HEK293T (cell line): ENCODE results near the gene BCAR3.

Experiments
- ARNT ChIP-seq: fragments of 450-650 bp; IDR thresholded peaks from 2 replicates; pipeline ENCODE4 v1.6.1; 2017; ENCODE audit warnings: mild to moderate bottlenecking
- BHLHE40 ChIP-seq: fragments of 450-650 bp; IDR thresholded peaks from 2 replicates; pipeline ENCODE4 v1.6.1; 2016; ENCODE audit warnings: mild to moderate bottlenecking, moderate library complexity, borderline replicate concordance
- FOXA1 ChIP-seq: fragments of 450-650 bp; IDR thresholded peaks from 2 replicates; pipeline ENCODE4 v1.6.1; 2016; ENCODE audit warnings: mild to moderate bottlenecking
- FOXK2 ChIP-seq: fragments of 450-650 bp; IDR thresholded peaks from 2 replicates; pipeline ENCODE4 v1.6.1; 2016; ENCODE audit warnings: mild to moderate bottlenecking
- FOXM1 ChIP-seq: fragments of 450-650 bp; IDR thresholded peaks from 2 replicates; pipeline ENCODE4 v1.6.1; 2017; ENCODE audit warnings: mild to moderate bottlenecking, borderline replicate concordance
- L3MBTL2 ChIP-seq: fragments of 450-650 bp; conservative IDR thresholded peaks from 2 replicates; pipeline ENCODE4 v1.6.1; 2016; ENCODE audit warnings: mild to moderate bottlenecking
- LEF1 ChIP-seq: fragments of 450-650 bp; IDR thresholded peaks from 2 replicates; pipeline ENCODE4 v1.6.1; 2017; ENCODE audit warnings: mild to moderate bottlenecking, borderline replicate concordance
- SP1 ChIP-seq: fragments of 450-650 bp; IDR thresholded peaks from 2 replicates; pipeline ENCODE4 v1.6.1; 2017
- SUZ12 ChIP-seq: fragments of 450-650 bp; IDR thresholded peaks from 2 replicates; pipeline ENCODE4 v1.6.1; 2016; ENCODE audit warnings: mild to moderate bottlenecking
- TF ChIP-seq, protein P1 (sequence below): fragments of 450-650 bp; IDR thresholded peaks from 2 replicates; pipeline ENCODE4 v1.6.1; 2016

DNA sequence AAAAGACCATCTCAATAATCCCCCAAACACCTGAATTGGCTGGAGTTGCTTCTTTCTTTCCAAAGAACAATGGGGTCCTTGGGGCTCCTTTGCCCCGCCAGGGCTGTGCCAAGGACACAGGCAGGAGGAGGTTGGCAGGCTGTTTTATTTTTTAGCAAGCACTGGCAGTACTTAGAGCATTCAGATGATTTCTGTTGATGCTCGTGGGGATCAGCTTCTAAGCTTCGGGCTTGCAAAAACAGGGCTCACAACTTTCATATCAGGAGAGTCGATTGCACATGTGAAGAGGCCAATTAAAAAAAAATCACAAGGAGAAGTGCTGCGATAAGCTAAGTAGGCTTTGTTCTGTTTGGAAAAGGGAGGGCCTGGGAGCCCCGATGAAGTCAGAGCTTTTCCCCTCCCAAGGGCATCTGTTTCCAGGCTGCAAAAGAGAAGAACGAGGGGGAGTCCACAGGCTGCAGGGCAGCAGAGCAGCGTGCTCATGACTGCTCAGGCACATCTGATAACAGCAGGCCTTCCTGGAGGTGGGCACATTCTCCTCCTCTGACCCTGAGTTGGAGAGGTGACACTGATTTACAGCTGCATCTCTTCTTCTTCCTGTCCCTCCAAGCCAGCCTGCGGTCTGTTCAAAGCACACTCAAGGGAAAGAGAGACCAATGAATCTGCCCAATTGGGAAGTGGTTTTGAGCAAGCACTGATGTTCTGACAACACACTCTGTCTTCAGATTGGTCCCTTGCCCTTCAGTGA lies 27.3 kb upstream of the BCAR3 start:
- no peak for TF ChIP-seq ARNT
- no peak for TF ChIP-seq SP1
- TF ChIP-seq SUZ12: no peak
- no peak for TF ChIP-seq FOXM1
- TF ChIP-seq LEF1: no peak
- no peak for TF ChIP-seq FOXK2
- TF ChIP-seq, protein P1, sequence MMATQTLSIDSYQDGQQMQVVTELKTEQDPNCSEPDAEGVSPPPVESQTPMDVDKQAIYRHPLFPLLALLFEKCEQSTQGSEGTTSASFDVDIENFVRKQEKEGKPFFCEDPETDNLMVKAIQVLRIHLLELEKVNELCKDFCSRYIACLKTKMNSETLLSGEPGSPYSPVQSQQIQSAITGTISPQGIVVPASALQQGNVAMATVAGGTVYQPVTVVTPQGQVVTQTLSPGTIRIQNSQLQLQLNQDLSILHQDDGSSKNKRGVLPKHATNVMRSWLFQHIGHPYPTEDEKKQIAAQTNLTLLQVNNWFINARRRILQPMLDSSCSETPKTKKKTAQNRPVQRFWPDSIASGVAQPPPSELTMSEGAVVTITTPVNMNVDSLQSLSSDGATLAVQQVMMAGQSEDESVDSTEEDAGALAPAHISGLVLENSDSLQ: no peak
- no peak for TF ChIP-seq FOXA1
- no peak for TF ChIP-seq L3MBTL2
- no peak for TF ChIP-seq BHLHE40
